GM23248 (cell line): Measurements from ENCODE around the gene AIDA. TPM values are rescaled to one million over a fixed set of nuclear protein-coding genes. Genes with fewer than 3 reads are reported as not detected.

Source experiments
- DNase-seq: peaks from one replicate; pipeline ENCODE4 v3.0.0-alpha.2; 2015
- H2AFZ ChIP-seq: fragments of 200-600 bp; sonication (generic); 2 replicates; pipeline ENCODE4 v1.6.1; 2016; ENCODE audit warnings: antibody characterized with exemption
- H3F3A ChIP-seq: fragments of 200-600 bp; sonication (generic); 2 replicates; pipeline ENCODE4 v1.6.1; 2016; ENCODE audit warnings: mild to moderate bottlenecking, antibody characterized with exemption, mixed run types; ENCODE audit not compliant: insufficient read depth
- H3K27ac ChIP-seq: fragments of 200-600 bp; sonication (generic); 2 replicates; pipeline ENCODE4 v1.5.1; 2016; ENCODE audit warnings: mild to moderate bottlenecking
- H3K27me3 ChIP-seq: fragments of 200-600 bp; sonication (generic); replicated peaks from 2 replicates; pipeline ENCODE4 v1.6.1; 2016; ENCODE audit warnings: mild to moderate bottlenecking; ENCODE audit not compliant: insufficient read depth
- H3K36me3 ChIP-seq: fragments of 200-600 bp; sonication (generic); 2 replicates; pipeline ENCODE4 v1.6.1; 2016; ENCODE audit warnings: low read depth, mild to moderate bottlenecking
- H3K4me1 ChIP-seq: fragments of 200-600 bp; sonication (generic); 2 replicates; pipeline ENCODE4 v1.6.1; 2016; ENCODE audit warnings: mild to moderate bottlenecking; ENCODE audit not compliant: insufficient read depth
- H3K4me2 ChIP-seq: fragments of 200-600 bp; sonication (generic); one replicate; pipeline ENCODE4 v1.6.1; 2016; ENCODE audit warnings: mild to moderate bottlenecking; ENCODE audit not compliant: unreplicated experiment
- H3K4me3 ChIP-seq: fragments of 200-600 bp; sonication (generic); 2 replicates; pipeline ENCODE4 v1.5.1; 2016; ENCODE audit warnings: mild to moderate bottlenecking
- H3K79me2 ChIP-seq: fragments of 200-600 bp; sonication (generic); 2 replicates; pipeline ENCODE4 v1.6.1; 2016; ENCODE audit warnings: mild to moderate bottlenecking; ENCODE audit not compliant: insufficient read depth
- H3K9ac ChIP-seq: fragments of 200-600 bp; sonication (generic); 2 replicates; pipeline ENCODE4 v1.6.1; 2016; ENCODE audit warnings: mild to moderate bottlenecking
- H3K9me2 ChIP-seq: fragments of 200-600 bp; sonication (generic); 2 replicates; pipeline ENCODE4 v1.6.1; 2016; ENCODE audit warnings: mixed run types, mild to moderate bottlenecking, moderate library complexity; ENCODE audit not compliant: insufficient read depth
- H3K9me3 ChIP-seq: fragments of 200-600 bp; sonication (generic); one replicate; pipeline ENCODE4 v1.6.1; 2017; ENCODE audit warnings: low read depth
- H4K20me1 ChIP-seq: fragments of 200-600 bp; sonication (generic); 2 replicates; pipeline ENCODE4 v1.6.0; 2016; ENCODE audit not compliant: insufficient read depth
- EZH2 ChIP-seq: fragments of 200-600 bp; sonication (generic); IDR thresholded peaks from 2 replicates; pipeline ENCODE4 v1.6.1; 2018; ENCODE audit warnings: antibody characterized with exemption, mild to moderate bottlenecking; ENCODE audit not compliant: insufficient read depth, poor library complexity, severe bottlenecking
- EZH2phosphoT487 ChIP-seq: fragments of 200-600 bp; sonication (generic); IDR thresholded peaks from 2 replicates; pipeline ENCODE4 v1.6.1; 2018; ENCODE audit warnings: antibody characterized with exemption, moderate library complexity, mild to moderate bottlenecking, low read depth; ENCODE audit not compliant: insufficient read depth
- WGBS, 2 experiments: methylation state at CpG; one replicate each; pipeline ENCODE4 v1.1.6; 2015 to 2017; ENCODE audit warnings: low lambda C conversion rate in 2 of 2, low coverage in 1 of 2; ENCODE audit errors: missing lambda C conversion rate in 2 of 2; 5-methylcytosine and 5-hydroxymethylcytosine counted together
- in situ Hi-C: fragments of 300-500 bp; cut with MboI; formaldehyde crosslinking; loops from 2 replicates; pipeline ENCODE4 v1.15.0; 2020
- polyA plus RNA-seq: library from polyadenylated mRNA; unstranded; fragments of >200 nt; fragmentation: Nextera tagmentation; extraction: Ambion mirVana; gene quantifications from 2 replicates; pipeline ENCODE4 v1.2.1, GENCODE V29; 2016
- total RNA-seq: library from RNA; depleted of rRNA; stranded (reverse); fragments of >200 nt; shearing (Covaris generic); gene quantifications from 2 replicates; pipeline ENCODE4 v1.2.3, GENCODE V29; 2014

AIDA gene
- total and polyA plus RNA-seq, 2 experiments from 2014 or later: 63.6 to 66.4 TPM

DNA sequence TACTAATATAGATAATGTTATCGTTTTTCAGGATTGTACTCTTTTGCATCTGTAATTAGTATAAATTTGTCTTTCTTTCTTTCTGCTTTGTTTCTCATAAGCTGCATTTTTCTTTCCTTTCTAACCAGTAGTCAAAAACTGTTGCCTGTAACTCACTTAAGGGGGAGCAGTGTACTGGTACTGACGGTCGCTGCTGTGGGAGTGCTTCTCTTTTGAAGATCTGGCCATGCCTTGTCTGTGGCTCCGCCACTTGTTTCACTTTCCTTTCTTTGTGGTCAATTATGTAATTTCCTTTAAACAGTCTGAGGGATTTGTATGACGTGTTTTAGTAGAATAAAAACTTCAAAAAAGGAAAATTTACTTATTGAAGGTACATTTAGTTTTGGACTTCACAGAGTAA is 57.4 kb downstream of the AIDA start:
- no peak for TF ChIP-seq EZH2
- TF ChIP-seq EZH2phosphoT487: no peak
- no peaks in the 10 kb centered on the region for H3K9me2 ChIP-seq
- H3K27ac ChIP-seq: peak overlapping the region; percentile 27
- in situ Hi-C loops: no loop called here
- peak; percentile 72 for DNase-seq
- no peaks in the 10 kb centered on the region for H3K27me3 ChIP-seq
- no peaks in the 10 kb centered on the region for H4K20me1 ChIP-seq
- H3K4me3 ChIP-seq: peak overlapping the region; percentile 10; the same call in 1 of the 2 replicates
- H3K4me2 ChIP-seq: peak overlapping the region; percentile 6
- H3K79me2 ChIP-seq: peaks cover 18% of the 10 kb centered on the region; the same call in 1 of the 2 replicates
- peaks cover 8% of the 10 kb centered on the region for H3K4me1 ChIP-seq
- peak overlapping the region; percentile 26 for H2AFZ ChIP-seq
- peak overlapping the region; percentile 35 for H3K9ac ChIP-seq
- peaks cover 30% of the 10 kb centered on the region for H3F3A ChIP-seq
- 27 to 33% methylated on average over 5 of the region's 5 CpGs for WGBS, 2 experiments
- H3K9me3 ChIP-seq: no peaks in the 10 kb centered on the region
- H3K36me3 ChIP-seq: peaks cover 96% of the 10 kb centered on the region

- H4K20me1 ChIP-seq: no peaks in the 10 kb centered on the region
- H3K36me3 ChIP-seq: peaks cover 94% of the 10 kb centered on the region
- no peak overlapping the region for H2AFZ ChIP-seq
- H3K9me2 ChIP-seq: no peaks in the 10 kb centered on the region
- no peaks in the 10 kb centered on the region for H3K27me3 ChIP-seq
- no peak overlapping the region for H3K4me3 ChIP-seq
- TF ChIP-seq EZH2phosphoT487 (no peak), EZH2 (no peak)
- 96 to 98% methylated on average over 2 of the region's 2 CpGs for WGBS, 2 experiments
- no peak overlapping the region for H3K4me2 ChIP-seq
- H3K79me2 ChIP-seq: peaks cover 23% of the 10 kb centered on the region; the same call in 1 of the 2 replicates
- H3K9ac ChIP-seq: no peak overlapping the region
- H3K27ac ChIP-seq: no peak overlapping the region
- no peaks in the 10 kb centered on the region for H3K9me3 ChIP-seq
- H3K4me1 ChIP-seq: peaks cover 8% of the 10 kb centered on the region
- peaks cover 27% of the 10 kb centered on the region for H3F3A ChIP-seq
- in situ Hi-C loops: no loop called here
- no peak for DNase-seq
Measured at GRCh38 chr1:222653178-222653827, 59.0 kb downstream of the AIDA start.

DNA sequence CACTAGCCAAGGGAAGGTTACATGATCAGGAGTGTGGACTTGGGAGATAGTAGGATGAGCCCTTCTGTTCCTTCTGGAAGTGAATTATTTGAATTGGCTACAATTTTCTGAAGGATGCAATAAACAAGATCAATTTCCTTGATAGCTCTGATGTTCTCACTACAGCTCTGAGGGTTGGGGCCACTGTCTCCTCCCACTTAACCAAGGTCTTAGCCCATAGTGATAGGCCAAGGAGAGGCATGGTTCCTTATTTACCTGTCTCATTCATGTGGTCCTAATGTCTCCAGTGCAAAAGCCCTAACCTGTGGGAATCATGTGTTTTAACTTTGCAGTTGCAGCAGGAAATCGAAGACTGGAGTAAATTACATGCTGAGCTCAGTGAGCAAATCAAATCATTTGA is 59.6 kb downstream of the AIDA start:
- Histone ChIP-seq H3K4me3 (no peak overlapping the region), H2AFZ (no peak overlapping the region), H3K36me3 (peaks cover 91% of the 10 kb centered on the region), H3K4me1 (peaks cover 8% of the 10 kb centered on the region), H4K20me1 (no peaks in the 10 kb centered on the region), H3K9ac (no peak overlapping the region), H3K9me2 (no peaks in the 10 kb centered on the region), H3K4me2 (no peak overlapping the region), H3F3A (peaks cover 27% of the 10 kb centered on the region), H3K27ac (no peak overlapping the region), H3K27me3 (no peaks in the 10 kb centered on the region), H3K79me2 (peaks cover 24% of the 10 kb centered on the region; the same call in 1 of the 2 replicates), H3K9me3 (no peaks in the 10 kb centered on the region)
- in situ Hi-C loops: no loop called here
- TF ChIP-seq EZH2 (no peak), EZH2phosphoT487 (no peak)
- DNase-seq: no peak
- WGBS, 2 experiments: 88 to 89% methylated on average over 1 of the region's 1 CpG

- DNase-seq: peak; percentile 51
- no peaks in the 10 kb centered on the region for H3K9me3 ChIP-seq
- TF ChIP-seq EZH2: no peak
- no peak for TF ChIP-seq EZH2phosphoT487
- no peaks in the 10 kb centered on the region for H4K20me1 ChIP-seq
- H3K4me1 ChIP-seq: peaks cover 21% of the 10 kb centered on the region
- no peaks in the 10 kb centered on the region for H3K9me2 ChIP-seq
- no peaks in the 10 kb centered on the region for H3K27me3 ChIP-seq
- peak overlapping the region; percentile 97 for H3K9ac ChIP-seq
- H3F3A ChIP-seq: peaks cover 11% of the 10 kb centered on the region; the same call in 1 of the 2 replicates
- H3K27ac ChIP-seq: peak overlapping the region; percentile 92
- H3K4me2 ChIP-seq: peak overlapping the region; percentile 94
- 1 to 3% methylated on average over 5 of the region's 5 CpGs for WGBS, 2 experiments
- H3K36me3 ChIP-seq: peaks cover 33% of the 10 kb centered on the region
- peak overlapping the region; percentile 98 for H3K4me3 ChIP-seq
- in situ Hi-C loops: loop anchor here (25.0 kb wide), 1 partner anchor 1157 kb away; no protein-coding TSS in a partner anchor
- H2AFZ ChIP-seq: peak overlapping the region; percentile 91
- peaks cover 59% of the 10 kb centered on the region for H3K79me2 ChIP-seq
Measured at GRCh38 chr1:222644636-222644980, 67.7 kb downstream of the AIDA start.
